HepG2 (cell line): ENCODE measurements around the gene NCF2. TPM values are rescaled to one million over a fixed set of nuclear protein-coding genes. Genes with fewer than 3 reads are reported as not detected.

ENCODE experiments used
- ATAC-seq: fragments of 200-7000 bp; cut with Tn5 transposase; 3 replicates; pipeline ENCODE4 v1.9.1; 2020; ENCODE audit warnings: mild to moderate bottlenecking, moderate library complexity
- BruUV-seq: library from RNA; stranded (reverse); fragments of 400-500 nt; replicated peaks from 2 replicates; lab custom pipeline; 2021; lab: Mats Ljungman, UMichigan
- CTCF ChIA-PET: fragments of 300-600 bp; formaldehyde crosslinking; extraction: SDS; loops from one replicate; lab custom pipeline; 2021; ENCODE audit warnings: low total read pairs, inconsistent platforms, low intra/inter-chr PET ratio; lab: Yijun Ruan, JAX
- POLR2A ChIA-PET: fragments of 350-600 bp; sonication (Branson Sonifier 250); formaldehyde crosslinking; loops from one replicate; lab custom pipeline; 2020; ENCODE audit warnings: antibody characterized with exemption, inconsistent platforms; lab: Yijun Ruan, JAX
- DNase-seq: peaks from one replicate; pipeline ENCODE4 v3.0.0-alpha.2; 2015; ENCODE audit warnings: low spot score
- FAIRE-seq: peaks from 3 replicates; lab custom pipeline; 2011; peaks lifted over from hg19 to GRCh38; lab: Jason Lieb, UNC
- H2AFZ ChIP-seq: one replicate; pipeline ENCODE4 v1.6.1; 2011; ENCODE audit warnings: low read length, inconsistent platforms
- H3K27ac ChIP-seq: fragments of 300-600 bp; 3 replicates; pipeline ENCODE4 v1.8.0; 2011; ENCODE audit warnings: mixed run types, mild to moderate bottlenecking, mixed read lengths, low read length, inconsistent platforms; ENCODE audit not compliant: insufficient read depth; ENCODE audit errors: extremely low read length
- H3K27me3 ChIP-seq, 2 experiments: fragments of 200-600 bp in 1 of 2; 2 replicates in 1 of 2; 3 replicates in 1 of 2; pipeline versions ENCODE4 v1.6.0 to v1.8.0; 2011; ENCODE audit warnings: low read length in 2 of 2, mild to moderate bottlenecking in 2 of 2, moderate library complexity in 2 of 2, inconsistent platforms in 1 of 2; ENCODE audit not compliant: insufficient read depth in 2 of 2, control insufficient read depth in 1 of 2
- H3K36me3 ChIP-seq, 2 experiments: fragments of 200-600 bp in 1 of 2; replicated peaks in 1 of 2; 2 replicates in 1 of 2; 3 replicates in 1 of 2; pipeline versions ENCODE4 v1.5.1 to v1.8.0; 2011; ENCODE audit warnings: low read length in 2 of 2, inconsistent platforms in 1 of 2; ENCODE audit not compliant: insufficient read depth in 2 of 2, control insufficient read depth in 1 of 2
- H3K4me1 ChIP-seq: 2 replicates; pipeline ENCODE4 v1.5.1; 2012; ENCODE audit warnings: low read length, inconsistent platforms; ENCODE audit not compliant: insufficient read depth
- H3K4me2 ChIP-seq: 2 replicates; pipeline ENCODE4 v1.6.0; 2011; ENCODE audit warnings: low read depth, low read length, inconsistent platforms
- H3K4me3 ChIP-seq, 3 experiments: fragments of 200-600 bp in 1 of 3; sonication (generic), shearing (Covaris generic) in 1 of 3; replicated peaks in 1 of 3; 2 replicates each; pipeline ENCODE4 v1.5.1; 2011 to 2016; ENCODE audit warnings: low read length in 3 of 3, inconsistent platforms in 2 of 3, low read depth in 2 of 3, mild to moderate bottlenecking in 2 of 3, control low read depth in 1 of 3, mixed read lengths in 1 of 3; ENCODE audit not compliant: insufficient read depth in 1 of 3
- H3K79me2 ChIP-seq: one replicate; pipeline ENCODE4 v1.6.1; 2011; ENCODE audit warnings: low read length, inconsistent platforms; ENCODE audit not compliant: insufficient read depth
- H3K9ac ChIP-seq: 2 replicates; pipeline ENCODE4 v1.6.0; 2011; ENCODE audit warnings: mild to moderate bottlenecking, low read depth, low read length, inconsistent platforms; ENCODE audit not compliant: insufficient read depth
- H3K9me3 ChIP-seq: 2 replicates; pipeline ENCODE4 v1.5.1; 2012; ENCODE audit warnings: mild to moderate bottlenecking, low read length
- H4K20me1 ChIP-seq: 2 replicates; pipeline ENCODE4 v1.6.0; 2011; ENCODE audit warnings: inconsistent platforms, mild to moderate bottlenecking, low read length, moderate library complexity; ENCODE audit not compliant: insufficient read depth
- ASH2L ChIP-seq: fragments of 300-600, 200-600 bp; sonication (generic); IDR thresholded peaks from 2 replicates; pipeline ENCODE4 v1.7.0; 2017; ENCODE audit warnings: low read depth, mild to moderate bottlenecking, moderate library complexity, mixed read lengths, low read length; ENCODE audit not compliant: insufficient read length
- GFI1 ChIP-seq: sonication (generic); formaldehyde crosslinking; IDR thresholded peaks from 2 replicates; pipeline ENCODE4 v1.5.0; 2020; ENCODE audit warnings: missing genetic modification reagents, mild to moderate bottlenecking, borderline replicate concordance
- MBD4 ChIP-seq: IDR thresholded peaks from 2 replicates; pipeline ENCODE4 v1.6.1; 2012; ENCODE audit warnings: low read length, inconsistent platforms, borderline replicate concordance
- MZF1 ChIP-seq: sonication (generic); formaldehyde crosslinking; IDR thresholded peaks from 2 replicates; pipeline ENCODE4 v1.8.1; 2023; ENCODE audit warnings: mild to moderate bottlenecking, missing genetic modification reagents, borderline replicate concordance
- NFE2 ChIP-seq: sonication (generic); formaldehyde crosslinking; IDR thresholded peaks from 2 replicates; pipeline ENCODE4 v1.4.0; 2020; ENCODE audit warnings: missing genetic modification reagents
- ZFP36L1 ChIP-seq: sonication (generic); formaldehyde crosslinking; IDR thresholded peaks from 2 replicates; pipeline ENCODE4 v1.8.0; 2022; ENCODE audit warnings: mild to moderate bottlenecking, missing genetic modification reagents, moderate library complexity
- ZNF264 ChIP-seq: sonication (generic); formaldehyde crosslinking; IDR thresholded peaks from 2 replicates; pipeline ENCODE4 v1.4.0; 2020; ENCODE audit warnings: missing genetic modification reagents
- ZNF501 ChIP-seq: sonication (generic); formaldehyde crosslinking; IDR thresholded peaks from 2 replicates; pipeline ENCODE4 v1.5.1; 2020; ENCODE audit warnings: mild to moderate bottlenecking, moderate library complexity, missing genetic modification reagents
- WGBS: methylation state at CpG from one replicate; pipeline ENCODE4 v1.1.6; 2017; ENCODE audit warnings: low lambda C conversion rate; 5-methylcytosine and 5-hydroxymethylcytosine counted together
- in situ Hi-C: cut with HindIII; loops from 2 replicates; pipeline ENCODE4 v1.10.0; 2017; ENCODE audit warnings: low pct_unique_long_range_greater_than_20kb; ENCODE audit not compliant: extremely low pct_ligation_motif_present
- intact Hi-C: fragments of 100-400 bp; cut with micrococcal nuclease; formaldehyde crosslinking; loops from one replicate; pipeline ENCODE4 v1.10.0; 2022; ENCODE audit not compliant: unreplicated experiment
- polyA plus RNA-seq, 8 experiments: library from polyadenylated mRNA; depleted of rRNA in 3 of 8; stranded (reverse) in 7 of 8; unstranded in 1 of 8; fragments of >200 nt; fragmentation: Illumina TruSeq in 4 of 8; extraction: Trizol in 4 of 8; gene quantifications; 2 replicates each; pipeline versions ENCODE4 v1.2.1 to v1.2.3, GENCODE V29; 2011 to 2016; ENCODE audit warnings: low read depth in 4 of 8, missing spikeins in 1 of 8, mixed read lengths in 1 of 8; ENCODE audit not compliant: insufficient read depth in 1 of 8
- total RNA-seq, 5 experiments: library from RNA; depleted of rRNA; stranded (reverse); fragments of >200 nt; fragmentation: Illumina TruSeq; extraction: Trizol; gene quantifications; 2 replicates each; pipeline ENCODE4 v1.2.3, GENCODE V29; 2016; ENCODE audit warnings: low read depth in 1 of 5
- TF ChIP-seq, protein P1 (sequence below): IDR thresholded peaks from 2 replicates; pipeline ENCODE4 v1.6.1; 2016; ENCODE audit warnings: missing compliant biosample characterization, missing genetic modification reagents, borderline replicate concordance

Gene NCF2
- total and polyA plus RNA-seq, 2 of the 13 experiments (the other 11 are each of a cell fraction or from before 2014, with no cell fraction given): 0.18 to 0.46 TPM

DNA sequence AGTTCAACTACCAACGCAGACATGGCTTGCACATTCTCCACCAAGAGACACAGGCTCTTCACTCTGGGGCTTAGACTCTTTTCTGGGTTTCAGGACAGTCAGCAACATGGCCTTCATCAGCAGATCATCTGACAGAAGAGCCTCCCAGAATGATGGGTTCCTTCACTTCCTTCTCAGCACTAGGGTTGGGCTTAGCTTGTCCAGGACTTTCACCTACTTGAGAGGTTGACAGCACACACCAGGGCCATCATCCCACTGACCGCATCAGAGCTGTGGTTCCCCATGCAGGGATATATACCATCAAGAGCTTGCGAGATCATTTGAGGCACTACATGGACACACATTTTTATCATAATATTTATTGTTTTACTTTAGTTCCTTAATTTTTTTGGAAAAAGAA lies 10.4 kb upstream of the NCF2 start:
- H3K4me1 ChIP-seq: peaks cover 23% of the 10 kb centered on the region
- BruUV-seq: no TSS peak
- FAIRE-seq: no peak
- POLR2A ChIA-PET: no interaction called here
- no peak overlapping the region for H3K4me2 ChIP-seq
- no peaks in the 10 kb centered on the region for H4K20me1 ChIP-seq
- H3K9me3 ChIP-seq: no peaks in the 10 kb centered on the region
- H3K4me3 ChIP-seq: no peak overlapping the region
- TF ChIP-seq ZFP36L1 (CRISPR knock-in tag) (no peak), ASH2L (no peak), MZF1 (CRISPR knock-in tag) (no peak), ZNF264 (CRISPR knock-in tag) (no peak), GFI1 (CRISPR knock-in tag) (no peak), NFE2 (CRISPR knock-in tag) (no peak), ZNF501 (CRISPR knock-in tag) (no peak), MBD4 (no peak)
- TF ChIP-seq, protein P1, sequence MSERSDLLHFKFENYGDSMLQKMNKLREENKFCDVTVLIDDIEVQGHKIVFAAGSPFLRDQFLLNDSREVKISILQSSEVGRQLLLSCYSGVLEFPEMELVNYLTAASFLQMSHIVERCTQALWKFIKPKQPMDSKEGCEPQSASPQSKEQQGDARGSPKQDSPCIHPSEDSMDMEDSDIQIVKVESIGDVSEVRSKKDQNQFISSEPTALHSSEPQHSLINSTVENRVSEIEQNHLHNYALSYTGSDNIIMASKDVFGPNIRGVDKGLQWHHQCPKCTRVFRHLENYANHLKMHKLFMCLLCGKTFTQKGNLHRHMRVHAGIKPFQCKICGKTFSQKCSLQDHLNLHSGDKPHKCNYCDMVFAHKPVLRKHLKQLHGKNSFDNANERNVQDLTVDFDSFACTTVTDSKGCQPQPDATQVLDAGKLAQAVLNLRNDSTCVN (CRISPR knock-in tag): no peak
- in situ Hi-C loops (no loop called here), intact Hi-C loops (no loop called here)
- ATAC-seq: no peak
- CTCF ChIA-PET: no interaction called here
- H3K9ac ChIP-seq: no peak overlapping the region
- no peak overlapping the region for H2AFZ ChIP-seq
- WGBS: 86% methylated on average over 3 of the region's 3 CpGs
- DNase-seq: no peak
- no peaks in the 10 kb centered on the region for H3K79me2 ChIP-seq
- H3K27ac ChIP-seq: no peak overlapping the region
- H3K36me3 ChIP-seq: no peaks in the 10 kb centered on the region
- H3K27me3 ChIP-seq: peaks cover 0 to 14% of the 10 kb centered on the region in 2 experiments; a peak in 1 of 5 replicates
